Left renal pelvis (tissue), 4 donors: ENCODE data around the gene DLGAP1. TPM values are rescaled to one million over a fixed set of nuclear protein-coding genes. Genes with fewer than 3 reads are reported as not detected.
"Not testable (repeated sequence)": the region's sequence is repeated elsewhere in the genome, so short reads cannot be mapped to it uniquely, and the experiment has no call there.

ENCODE experiments used
- DNase-seq, 4 donors: peaks; one replicate each; pipeline ENCODE4 v3.0.0-alpha.2; 2013; ENCODE audit warnings: low read depth in 4 of 4, low spot score in 3 of 4
- polyA plus RNA-seq, 4 donors: library from polyadenylated mRNA; unstranded; fragments of 120-200 nt; gene quantifications; one replicate each; pipeline ENCODE4 v1.2.1, GENCODE V29; 2013; ENCODE audit not compliant: insufficient read length in 4 of 4

Gene DLGAP1
- polyA plus RNA-seq, 4 donors: 4.1 to 6.8 (median 4.5) TPM

DNA sequence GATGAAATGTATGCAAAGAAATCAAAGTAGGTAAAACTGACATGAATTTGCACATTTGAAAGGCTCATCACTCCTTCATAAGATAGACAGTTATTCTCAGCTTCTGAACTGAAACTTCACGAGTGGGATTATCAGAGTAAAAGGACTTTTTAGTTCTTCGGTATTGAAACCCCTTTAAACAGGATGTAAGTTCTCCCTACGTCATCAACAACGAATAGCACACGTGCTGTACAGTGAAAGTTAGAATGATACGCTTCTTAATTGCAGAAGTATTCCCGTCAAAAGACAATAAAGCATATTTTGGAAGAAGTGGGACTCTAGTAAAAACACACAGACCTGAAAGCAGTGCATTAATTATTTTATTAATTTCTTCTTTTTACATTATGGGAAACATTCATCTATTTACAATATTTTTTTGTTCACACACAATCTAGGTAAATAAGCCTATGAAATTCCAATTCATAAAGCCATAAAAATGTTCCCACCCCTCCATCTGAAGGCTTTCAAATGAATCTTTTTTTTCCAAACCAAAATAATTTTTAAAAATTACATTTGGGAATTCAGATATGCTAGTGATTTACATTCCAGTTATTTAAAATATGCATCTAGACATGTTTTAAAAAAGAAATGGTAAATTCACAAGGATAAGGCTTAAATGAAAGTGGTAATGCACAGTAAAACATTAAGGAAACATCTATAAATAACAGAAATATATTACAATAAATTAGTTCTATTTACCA lies 959.2 kb downstream of the DLGAP1 start:
- DNase-seq: no peak

DNA sequence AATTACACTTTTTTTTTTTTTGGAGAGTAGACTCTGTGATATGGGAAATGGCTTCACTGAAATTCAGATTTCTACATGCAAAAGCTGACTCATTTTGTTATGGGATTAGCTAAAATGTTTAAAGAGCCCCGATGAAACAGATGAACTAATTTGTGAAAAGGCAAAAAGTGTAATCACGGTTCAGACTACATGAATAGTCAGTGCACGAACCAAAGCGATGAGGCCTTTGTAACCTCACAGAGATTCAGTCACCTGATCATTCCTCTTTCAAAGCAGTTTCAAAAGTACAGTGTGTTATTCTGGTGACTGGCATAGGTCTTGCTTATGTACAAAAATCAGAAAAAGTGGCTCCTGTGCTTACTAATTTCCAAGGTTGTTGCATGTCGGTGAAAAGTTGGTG lies 960.5 kb downstream of the DLGAP1 start:
- no peak for DNase-seq

DNA sequence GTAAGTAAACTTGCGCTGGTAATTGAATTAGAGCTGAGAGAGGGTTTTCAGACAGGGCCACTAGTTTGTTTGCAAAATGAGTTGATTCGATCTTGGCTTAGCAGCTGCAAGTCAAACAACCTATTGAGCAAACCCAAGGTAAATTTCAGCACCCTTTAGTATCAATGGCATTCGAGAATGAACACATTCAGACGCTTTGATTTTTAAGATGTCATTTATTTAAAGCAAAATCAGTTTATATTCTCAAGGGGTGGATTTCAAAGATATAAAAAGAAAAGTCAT lies 960.9 kb downstream of the DLGAP1 start:
- DNase-seq: no peak

DNA sequence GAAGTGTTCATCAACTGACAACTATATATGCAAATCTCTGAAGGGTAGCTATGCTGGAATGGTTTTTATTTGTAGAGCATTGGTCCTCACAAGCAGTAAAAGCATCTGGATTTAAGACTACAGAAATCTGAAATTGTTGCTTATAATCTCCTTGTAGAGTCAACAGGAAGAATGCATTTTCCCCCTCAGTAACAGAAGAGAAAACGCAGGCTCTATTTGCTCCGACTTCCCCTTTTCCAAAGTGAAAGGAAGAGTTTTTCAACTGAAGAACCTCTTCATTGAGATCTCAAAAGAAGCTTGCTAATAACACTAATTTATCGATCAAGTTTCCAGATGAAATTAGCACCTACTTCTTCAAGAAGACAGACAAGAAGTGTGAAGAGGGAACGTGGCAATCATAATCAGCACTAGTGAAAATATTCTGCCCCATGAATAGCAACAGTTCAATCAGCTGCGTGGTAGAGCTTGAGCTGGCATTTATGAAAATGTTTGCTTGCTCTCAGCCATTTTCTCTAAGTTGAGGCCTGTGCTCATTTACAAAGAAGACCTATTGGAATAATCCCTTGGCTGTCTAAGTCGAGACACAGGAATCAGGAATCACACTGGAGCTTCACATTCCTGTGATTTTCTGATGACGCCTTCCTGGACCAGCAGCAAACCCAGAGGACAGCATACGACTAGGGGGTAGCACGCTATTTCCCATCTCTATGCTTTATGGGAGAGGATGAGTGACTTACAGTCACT lies 961.4 kb downstream of the DLGAP1 start:
- no peak for DNase-seq

DNA sequence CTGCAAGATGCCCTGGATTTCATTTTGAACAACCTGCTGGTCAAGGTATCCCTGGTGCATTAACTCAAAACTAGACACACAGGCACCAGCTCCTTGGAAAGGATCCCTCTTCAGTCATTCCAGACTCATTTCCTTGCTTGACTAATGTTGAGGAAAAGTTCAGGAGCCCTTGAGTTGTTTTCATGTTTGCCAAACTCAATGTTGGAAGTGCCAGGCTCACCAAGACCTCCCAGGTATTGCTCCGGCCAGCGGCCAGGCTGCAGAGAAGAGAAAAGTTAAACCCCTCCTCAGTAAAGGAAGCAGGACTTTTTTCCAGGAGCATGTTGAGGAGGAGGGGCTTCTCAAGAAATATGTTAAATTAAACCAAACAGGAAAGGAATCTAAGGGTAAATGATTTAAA lies 962.4 kb downstream of the DLGAP1 start:
- no peak for DNase-seq

DNA sequence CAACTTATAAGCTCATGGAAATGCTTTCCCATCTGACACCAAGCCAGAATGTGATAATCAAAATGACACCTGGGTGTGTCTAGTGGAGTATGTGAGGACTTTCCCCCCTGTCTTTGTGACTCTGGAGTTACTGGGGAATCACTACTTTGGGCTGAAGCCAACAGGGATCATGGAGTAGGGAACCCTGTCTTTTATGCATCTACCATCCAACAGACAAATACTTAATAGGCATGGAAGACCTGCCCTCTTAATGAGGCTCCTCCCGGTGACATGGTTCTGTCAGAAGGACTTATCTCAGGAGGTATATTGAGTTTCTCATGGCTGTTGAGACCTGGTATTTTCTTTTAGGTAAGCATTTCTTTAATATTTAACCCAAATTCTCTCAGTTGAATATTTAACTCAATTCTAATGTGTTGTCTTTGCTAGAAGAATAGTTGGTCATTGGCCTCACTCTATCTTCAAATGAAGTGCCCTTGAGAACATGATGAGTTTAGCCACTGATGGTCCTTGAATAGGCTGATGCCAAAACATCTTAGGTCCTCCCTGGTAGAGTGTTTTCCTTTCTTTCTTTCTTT lies 963.0 kb downstream of the DLGAP1 start:
- no peak for DNase-seq

DNA sequence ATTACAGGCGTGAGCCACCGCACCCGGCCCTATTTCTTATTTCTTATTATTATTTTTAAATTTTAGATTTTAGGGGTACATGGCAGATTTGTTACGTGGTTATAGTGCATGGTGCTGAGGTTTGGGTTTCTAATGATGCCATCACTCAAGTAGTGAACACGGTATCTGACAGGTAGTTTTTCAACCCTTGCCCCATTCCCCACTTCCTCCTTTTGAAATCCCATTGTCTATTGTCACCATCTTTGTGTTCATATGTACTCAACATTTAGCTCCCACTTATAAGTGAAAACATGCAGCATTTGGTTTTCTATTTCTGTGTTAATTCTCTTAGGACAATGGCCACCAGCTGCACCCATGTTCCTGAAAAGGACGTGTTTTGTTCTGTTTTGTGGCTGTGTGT lies 965.6 kb downstream of the DLGAP1 start:
- no peak for DNase-seq

DNA sequence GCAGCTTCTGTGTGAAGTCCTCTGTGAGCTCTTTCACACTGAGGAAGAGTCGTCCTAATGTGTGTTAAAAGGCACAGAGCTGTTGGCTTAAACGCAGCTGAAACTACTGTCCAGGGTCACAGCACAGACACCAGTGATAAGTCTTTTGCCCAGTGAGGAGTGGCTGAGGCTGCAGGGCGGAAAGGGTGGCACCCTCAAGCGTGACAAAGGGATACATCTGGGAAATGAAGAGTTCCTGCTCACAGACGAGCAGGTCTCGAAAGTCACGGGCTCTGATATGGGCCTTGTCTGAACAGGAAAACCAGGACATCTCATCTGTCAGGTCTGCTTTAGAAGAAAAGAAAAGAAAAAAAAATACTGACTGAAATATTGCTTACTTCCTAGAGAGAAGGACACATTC lies 968.6 kb downstream of the DLGAP1 start:
- no peak for DNase-seq

DNA sequence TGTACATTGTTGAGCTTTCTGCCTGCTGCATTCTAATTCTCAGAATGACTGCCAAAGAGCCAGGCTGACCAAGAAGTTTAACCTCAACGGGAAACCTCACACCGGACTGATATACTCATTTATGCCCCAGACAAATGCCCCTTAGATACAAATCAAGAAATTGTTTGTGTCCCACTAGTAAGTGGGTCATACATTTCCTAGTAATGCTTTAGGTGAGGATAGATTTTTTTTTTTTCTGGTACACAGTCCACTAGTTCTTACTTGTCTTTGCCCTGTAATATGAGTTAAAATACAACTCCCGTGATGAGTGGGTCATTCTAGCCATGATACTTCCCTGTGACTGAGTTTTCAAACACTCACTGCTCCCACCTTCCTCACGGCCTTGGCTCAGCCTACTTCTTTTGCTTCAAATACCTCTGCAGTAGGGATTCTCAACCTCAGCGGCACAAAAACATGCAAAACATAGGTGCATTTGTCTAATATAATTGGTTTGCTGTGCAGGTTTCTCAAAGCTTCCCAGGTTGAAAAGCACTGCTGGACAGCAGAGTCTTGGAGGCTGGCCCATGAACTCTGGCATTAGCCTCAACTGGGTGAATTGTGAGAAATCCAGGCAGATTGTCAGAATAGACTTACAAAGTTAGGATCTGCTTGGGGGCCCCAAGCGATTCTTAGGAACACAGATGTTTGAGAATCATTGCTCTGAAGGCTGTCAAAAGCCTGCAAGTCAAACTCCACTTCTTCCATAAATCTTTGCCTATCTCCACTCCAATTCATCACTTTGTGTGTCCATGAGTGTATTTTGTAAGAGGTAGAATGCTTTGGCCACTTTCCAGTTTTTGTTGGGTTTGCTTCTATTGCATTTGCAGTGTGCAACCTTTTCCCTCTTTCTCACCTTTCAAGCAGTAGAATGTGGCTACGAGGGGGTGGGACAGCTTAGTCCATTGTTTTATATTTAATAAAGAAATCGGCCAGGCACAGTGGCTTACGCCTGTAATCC lies 969.7 kb downstream of the DLGAP1 start:
- DNase-seq: no peak

DNA sequence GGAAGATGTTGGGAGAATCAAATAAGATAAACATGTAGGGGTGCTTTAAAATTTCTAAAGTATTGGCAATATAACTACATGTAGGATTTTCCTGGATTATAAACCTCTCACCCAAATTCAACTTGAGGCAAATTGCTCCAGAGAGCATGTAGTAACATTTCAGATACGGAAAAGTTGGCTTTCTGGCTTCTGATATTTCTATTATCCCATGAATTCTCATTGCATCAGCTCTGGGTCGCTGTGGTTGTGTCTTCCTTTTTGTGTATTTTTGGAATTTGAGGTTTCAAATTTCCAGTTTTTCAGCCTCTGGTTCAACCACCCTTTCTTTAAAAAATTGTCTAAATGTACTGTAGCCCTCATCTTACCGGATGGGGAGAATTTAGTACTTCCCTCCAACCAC lies 972.8 kb downstream of the DLGAP1 start:
- no peak for DNase-seq

DNA sequence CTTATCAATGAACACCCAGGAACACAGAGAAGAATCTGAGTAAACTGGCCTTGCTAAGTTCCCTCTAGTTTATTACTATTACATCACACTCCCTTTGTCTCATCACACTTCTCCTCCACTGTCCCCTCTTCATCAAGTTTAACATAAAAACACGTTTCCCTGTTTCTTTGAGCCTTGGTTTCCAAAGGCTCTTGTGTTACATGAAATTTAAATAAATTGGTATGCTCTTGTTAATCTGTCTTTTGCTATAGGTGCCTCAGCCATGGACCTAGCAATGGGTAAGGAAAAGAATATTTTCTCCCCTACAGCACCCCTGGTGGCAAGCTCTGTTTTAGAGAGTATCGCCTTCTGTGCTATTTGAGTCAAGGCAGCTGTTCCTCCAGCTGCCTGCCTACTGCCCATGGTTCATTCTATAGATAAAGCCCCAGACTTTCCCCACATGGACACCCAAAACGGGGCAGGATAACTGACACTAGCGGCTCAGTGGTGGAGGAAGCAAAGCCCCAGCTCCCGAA lies 973.4 kb downstream of the DLGAP1 start:
- DNase-seq: no peak

DNA sequence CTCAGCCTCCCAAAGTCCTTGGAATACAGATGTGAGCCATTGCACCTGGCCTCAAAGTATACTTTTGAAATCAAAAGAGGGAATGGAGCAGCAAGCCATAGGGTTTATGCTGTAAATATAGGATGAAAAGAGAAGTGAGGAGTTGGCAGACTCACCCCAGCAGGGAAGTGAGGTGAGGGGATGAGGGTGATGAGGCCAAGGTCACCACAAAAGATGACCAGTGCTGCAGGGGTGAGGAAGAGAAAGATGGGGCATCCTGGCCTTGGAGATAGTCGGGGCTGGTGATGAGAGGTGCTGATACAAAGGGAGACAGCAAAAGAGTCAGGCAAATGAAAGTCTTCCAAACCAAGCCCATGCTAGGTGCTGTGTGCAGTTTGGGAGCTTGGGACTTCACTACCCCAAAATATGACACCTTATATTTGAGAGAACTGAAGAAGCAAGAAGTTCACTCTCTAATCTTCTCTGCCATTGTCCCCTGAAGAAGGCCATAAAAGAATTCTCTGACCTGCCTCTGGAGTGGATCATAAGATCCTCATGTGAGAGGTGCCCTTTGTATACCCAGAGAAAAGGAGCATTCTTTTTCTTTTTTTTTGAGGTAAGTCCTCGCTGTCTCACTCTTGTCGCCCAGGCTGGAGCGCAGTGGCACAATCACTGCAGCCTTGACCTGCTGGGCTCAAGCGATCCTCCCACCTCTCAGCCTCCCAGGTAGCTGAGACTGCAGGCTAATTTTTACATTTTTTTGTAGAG lies 974.1 kb downstream of the DLGAP1 start:
- DNase-seq: no peak

DNA sequence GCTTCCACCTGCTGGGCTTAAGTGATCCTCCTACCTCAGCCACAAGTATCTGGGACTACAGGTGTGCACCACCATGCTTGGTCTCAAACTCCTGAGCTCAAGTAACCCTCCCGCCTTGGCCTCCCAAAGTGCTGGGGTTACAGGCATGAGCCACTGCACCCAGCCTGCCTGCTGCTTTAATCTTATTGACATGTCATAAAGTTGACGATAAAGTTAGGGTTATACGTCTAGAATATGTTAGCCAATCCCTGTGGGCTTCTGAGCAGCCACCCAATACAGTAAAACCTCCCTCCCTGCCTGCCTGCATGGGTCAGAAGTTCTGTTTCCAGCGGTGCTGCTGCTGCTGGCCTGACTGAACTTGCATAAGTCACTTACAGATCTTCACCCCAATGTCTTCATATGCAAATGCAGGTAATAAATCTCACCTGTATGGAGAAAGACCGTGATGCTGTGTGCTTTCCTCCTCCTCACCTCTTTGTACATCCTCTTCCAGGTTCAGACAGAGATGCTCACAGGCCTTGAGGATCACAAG lies 975.1 kb downstream of the DLGAP1 start:
- no peak for DNase-seq

DNA sequence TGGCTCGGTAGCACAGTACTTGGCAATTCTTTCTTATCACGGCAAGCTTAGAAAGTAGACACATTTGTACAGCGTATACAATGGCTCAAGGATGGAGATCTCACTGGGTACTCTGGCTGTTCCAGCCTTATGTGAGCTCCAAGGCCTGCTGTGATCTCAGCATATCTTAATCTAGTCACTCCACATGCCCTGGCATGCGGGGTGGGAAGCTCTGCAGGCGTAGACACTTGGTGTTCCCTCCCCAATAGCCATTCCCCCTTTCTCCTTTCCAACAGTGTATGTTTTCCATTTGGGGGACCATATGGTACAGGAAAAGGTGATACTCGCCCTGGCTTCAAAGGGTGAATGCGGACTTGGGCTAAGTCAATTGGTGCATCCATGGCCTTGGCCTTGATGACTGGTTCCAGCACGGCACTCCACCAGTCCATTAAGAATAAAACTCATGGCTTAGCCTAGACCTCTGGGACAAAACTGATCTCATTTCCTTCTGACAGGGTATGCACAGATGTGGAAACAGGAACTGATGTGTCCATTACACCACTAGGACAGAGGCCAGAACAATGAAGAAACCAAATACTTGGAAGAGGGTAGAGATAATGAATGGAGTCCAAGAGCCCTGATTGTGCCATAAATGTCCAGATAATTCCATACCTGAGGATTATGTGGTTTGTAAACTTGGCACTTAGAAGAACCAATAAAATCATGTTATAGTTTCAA lies 976.7 kb downstream of the DLGAP1 start:
- no peak for DNase-seq

DNA sequence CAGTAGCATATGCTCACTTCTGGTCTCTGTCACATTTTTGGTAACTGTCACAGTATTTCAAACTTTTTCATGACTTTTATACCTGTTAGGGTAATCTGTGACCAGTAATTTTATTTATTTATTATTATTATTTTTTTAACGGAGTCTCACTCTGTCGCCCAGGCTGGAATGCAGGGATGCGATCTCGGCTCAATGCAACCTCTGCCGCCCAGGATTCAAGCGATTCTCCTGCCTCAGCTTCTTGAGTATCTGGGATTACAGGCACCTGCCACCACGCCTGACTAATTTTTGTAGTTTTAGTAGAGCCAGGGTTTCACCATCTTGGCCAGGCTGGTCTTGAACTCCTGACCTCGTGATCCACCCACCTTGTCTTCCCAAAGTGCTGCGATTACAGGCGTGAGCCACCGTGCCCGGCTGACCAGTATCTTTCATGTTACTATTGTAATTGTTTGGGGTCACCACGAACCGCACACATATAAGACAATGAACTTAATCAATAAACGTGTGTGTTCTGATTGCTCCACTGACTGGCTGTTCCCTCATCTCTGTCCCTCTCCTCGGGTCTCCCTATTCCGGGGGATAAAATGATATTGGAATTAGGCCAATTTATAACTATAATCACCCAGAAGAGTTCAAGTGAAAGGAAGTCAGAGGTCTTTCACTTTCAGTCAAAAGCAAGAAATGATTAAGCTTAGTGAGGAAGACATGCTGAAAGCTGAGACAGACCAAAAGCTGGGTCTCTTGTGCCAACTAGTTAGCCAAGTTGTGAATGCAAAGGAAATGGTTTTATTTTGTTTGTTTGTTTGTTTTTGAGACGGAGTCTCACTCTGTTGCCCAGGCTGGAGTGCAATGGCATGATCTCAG lies 982.2 kb downstream of the DLGAP1 start:
- DNase-seq: no peak

DNA sequence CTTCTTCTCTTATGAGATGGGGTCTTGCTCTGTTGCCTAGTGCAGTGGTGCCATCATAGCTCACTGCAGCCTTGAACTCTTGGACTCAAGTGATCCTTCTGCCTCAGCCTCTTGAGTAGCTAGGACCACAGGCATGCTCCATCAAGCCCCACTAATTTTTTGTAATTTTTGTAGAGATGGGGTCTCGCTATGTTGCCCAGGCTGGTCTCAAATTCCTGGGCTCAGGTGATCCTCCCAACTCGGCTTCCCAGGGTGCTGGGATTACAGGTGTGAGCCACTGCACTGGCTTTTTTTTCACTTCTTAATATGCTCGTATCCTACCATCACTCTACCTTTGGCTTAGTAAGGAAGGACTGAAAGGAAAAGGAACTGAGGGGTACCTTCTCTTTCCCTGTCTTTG lies 983.0 kb downstream of the DLGAP1 start:
- not testable (repeated sequence) for DNase-seq

DNA sequence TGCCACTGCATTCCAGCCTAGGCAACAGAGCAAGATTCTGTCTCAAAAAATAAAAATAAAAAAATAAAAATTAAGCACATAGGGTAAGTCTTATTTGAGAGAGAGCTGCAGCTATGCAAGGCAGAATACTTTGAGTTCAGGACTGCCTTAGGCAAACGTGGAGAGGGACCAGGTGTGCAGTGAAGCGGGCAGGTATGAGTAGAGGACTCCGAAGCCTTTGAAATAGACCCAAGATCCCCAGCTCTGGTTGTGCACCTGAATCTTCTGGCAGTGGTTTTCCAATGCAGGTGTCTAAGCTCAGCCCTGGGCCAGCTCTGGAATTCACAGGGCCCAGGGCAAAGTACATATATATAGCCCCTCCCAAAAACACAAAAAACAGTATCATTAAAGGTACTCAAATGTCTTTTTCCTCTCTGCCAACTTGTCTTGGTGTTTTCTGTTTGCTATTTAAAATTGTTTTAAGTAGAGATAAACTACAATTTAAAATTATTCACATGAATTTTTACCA lies 983.9 kb downstream of the DLGAP1 start:
- DNase-seq: no peak

DNA sequence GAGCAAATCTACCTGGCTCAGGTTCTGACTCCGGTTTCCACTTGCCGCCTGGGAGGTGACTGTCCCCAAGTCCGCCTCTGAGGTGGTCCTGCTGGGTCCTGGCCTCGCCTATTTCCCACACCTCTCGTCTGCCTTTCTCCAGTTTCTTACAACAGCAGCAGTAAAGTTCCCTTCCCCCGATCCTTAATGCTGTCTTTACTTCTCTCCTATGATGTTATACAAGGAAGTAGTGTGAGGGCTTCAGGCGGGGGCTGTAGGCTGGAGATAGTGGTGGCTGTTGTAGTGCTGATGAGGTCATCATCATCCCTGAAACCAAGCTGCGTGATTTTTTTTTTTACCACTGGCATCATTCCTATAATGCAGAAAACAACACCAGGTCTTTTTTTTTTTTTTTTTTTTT lies 986.3 kb downstream of the DLGAP1 start:
- DNase-seq: no peak
